DND-41 (cell line): ENCODE measurements around the gene ARFIP1.

Experiments
- ATAC-seq: fragments of 200-7000 bp; cut with Tn5 transposase; 3 replicates; pipeline ENCODE4 v1.9.1; 2021; ENCODE audit warnings: low read depth; ENCODE audit not compliant: insufficient read depth
- DNase-seq: peaks from one replicate; pipeline ENCODE4 v3.0.0-alpha.2; 2020
- H2AFZ ChIP-seq: 2 replicates; pipeline ENCODE4 v1.6.0; 2012; ENCODE audit warnings: low read depth, low read length
- H3K27ac ChIP-seq: 2 replicates; pipeline ENCODE4 v1.5.1; 2012; ENCODE audit warnings: low read length, inconsistent platforms
- H3K27me3 ChIP-seq: fragments of 200-600 bp; sonication (generic); 2 replicates; pipeline ENCODE4 v1.6.0; 2012; ENCODE audit warnings: low read length, mild to moderate bottlenecking, inconsistent platforms; ENCODE audit not compliant: insufficient read depth, poor library complexity
- H3K36me3 ChIP-seq: 2 replicates; pipeline ENCODE4 v1.5.1; 2012; ENCODE audit warnings: low read length, inconsistent platforms; ENCODE audit not compliant: insufficient read depth
- H3K4me1 ChIP-seq: 2 replicates; pipeline ENCODE4 v1.5.1; 2012; ENCODE audit warnings: mild to moderate bottlenecking, low read length; ENCODE audit not compliant: insufficient read depth
- H3K4me2 ChIP-seq: 2 replicates; pipeline ENCODE4 v1.6.0; 2012; ENCODE audit warnings: mild to moderate bottlenecking, moderate library complexity, low read length, inconsistent platforms; ENCODE audit not compliant: insufficient read depth
- H3K4me3 ChIP-seq, 2 experiments: fragments of 200-600 bp in 1 of 2; shearing (Covaris generic) in 1 of 2; 2 replicates each; pipeline ENCODE4 v1.5.1; 2012 to 2016; ENCODE audit warnings: inconsistent platforms in 2 of 2, low read length in 2 of 2, mild to moderate bottlenecking in 2 of 2, low read depth in 1 of 2, moderate library complexity in 1 of 2
- H3K79me2 ChIP-seq: 2 replicates; pipeline ENCODE4 v1.6.0; 2012; ENCODE audit warnings: low read length, inconsistent platforms; ENCODE audit not compliant: insufficient read depth
- H3K9ac ChIP-seq: 2 replicates; pipeline ENCODE4 v1.6.0; 2012; ENCODE audit warnings: low read depth, mild to moderate bottlenecking, inconsistent platforms, low read length, moderate library complexity
- H3K9me3 ChIP-seq: 2 replicates; pipeline ENCODE4 v1.5.1; 2012; ENCODE audit warnings: low read length, moderate library complexity, mild to moderate bottlenecking, inconsistent platforms; ENCODE audit not compliant: insufficient read depth, severe bottlenecking
- H4K20me1 ChIP-seq: 2 replicates; pipeline ENCODE4 v1.6.0; 2012; ENCODE audit warnings: low read length; ENCODE audit not compliant: insufficient read depth
- EZH2 ChIP-seq: IDR thresholded peaks from 3 replicates; pipeline ENCODE4 v1.6.1; 2012; ENCODE audit warnings: borderline replicate concordance, low read depth, mild to moderate bottlenecking, moderate library complexity, low read length, inconsistent platforms; ENCODE audit not compliant: severe bottlenecking
- TF ChIP-seq, protein P1 (sequence below): IDR thresholded peaks from 2 replicates; pipeline ENCODE4 v1.5.1; 2012; ENCODE audit warnings: borderline replicate concordance, low read length, moderate library complexity, mild to moderate bottlenecking; ENCODE audit not compliant: poor library complexity, severe bottlenecking; ENCODE audit errors: extremely low read depth

The ARFIP1 gene

GRCh38 chr4:152954741-152955140 lies 175.0 kb downstream of the ARFIP1 start:
- Histone ChIP-seq H2AFZ (no peak overlapping the region), H3K9me3 (no peaks in the 10 kb centered on the region), H3K4me2 (no peak overlapping the region), H4K20me1 (no peaks in the 10 kb centered on the region), H3K4me3 (no peak overlapping the region), H3K79me2 (no peaks in the 10 kb centered on the region), H3K9ac (no peak overlapping the region), H3K36me3 (no peaks in the 10 kb centered on the region), H3K4me1 (no peaks in the 10 kb centered on the region), H3K27me3 (peaks cover 3% of the 10 kb centered on the region), H3K27ac (no peak overlapping the region)
- TF ChIP-seq, protein P1, sequence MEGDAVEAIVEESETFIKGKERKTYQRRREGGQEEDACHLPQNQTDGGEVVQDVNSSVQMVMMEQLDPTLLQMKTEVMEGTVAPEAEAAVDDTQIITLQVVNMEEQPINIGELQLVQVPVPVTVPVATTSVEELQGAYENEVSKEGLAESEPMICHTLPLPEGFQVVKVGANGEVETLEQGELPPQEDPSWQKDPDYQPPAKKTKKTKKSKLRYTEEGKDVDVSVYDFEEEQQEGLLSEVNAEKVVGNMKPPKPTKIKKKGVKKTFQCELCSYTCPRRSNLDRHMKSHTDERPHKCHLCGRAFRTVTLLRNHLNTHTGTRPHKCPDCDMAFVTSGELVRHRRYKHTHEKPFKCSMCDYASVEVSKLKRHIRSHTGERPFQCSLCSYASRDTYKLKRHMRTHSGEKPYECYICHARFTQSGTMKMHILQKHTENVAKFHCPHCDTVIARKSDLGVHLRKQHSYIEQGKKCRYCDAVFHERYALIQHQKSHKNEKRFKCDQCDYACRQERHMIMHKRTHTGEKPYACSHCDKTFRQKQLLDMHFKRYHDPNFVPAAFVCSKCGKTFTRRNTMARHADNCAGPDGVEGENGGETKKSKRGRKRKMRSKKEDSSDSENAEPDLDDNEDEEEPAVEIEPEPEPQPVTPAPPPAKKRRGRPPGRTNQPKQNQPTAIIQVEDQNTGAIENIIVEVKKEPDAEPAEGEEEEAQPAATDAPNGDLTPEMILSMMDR, result no peak
- TF ChIP-seq EZH2, result no peak
- ATAC-seq (no peak), DNase-seq (no peak)

GRCh38 chr4:152956147-152956546 lies 176.4 kb downstream of the ARFIP1 start:
- TF ChIP-seq, protein P1, result no peak
- no peak for TF ChIP-seq EZH2
- H3K4me1 ChIP-seq, result no peaks in the 10 kb centered on the region
- H3K79me2 ChIP-seq, result no peaks in the 10 kb centered on the region
- DNase-seq, result no peak
- no peak for ATAC-seq
- H4K20me1 ChIP-seq, result no peaks in the 10 kb centered on the region
- no peak overlapping the region for H3K4me3 ChIP-seq
- H3K9me3 ChIP-seq, result no peaks in the 10 kb centered on the region
- H3K27ac ChIP-seq, result no peak overlapping the region
- H2AFZ ChIP-seq, result no peak overlapping the region
- no peak overlapping the region for H3K4me2 ChIP-seq
- H3K9ac ChIP-seq, result no peak overlapping the region
- peaks cover 3% of the 10 kb centered on the region for H3K27me3 ChIP-seq
- H3K36me3 ChIP-seq, result no peaks in the 10 kb centered on the region

DNA sequence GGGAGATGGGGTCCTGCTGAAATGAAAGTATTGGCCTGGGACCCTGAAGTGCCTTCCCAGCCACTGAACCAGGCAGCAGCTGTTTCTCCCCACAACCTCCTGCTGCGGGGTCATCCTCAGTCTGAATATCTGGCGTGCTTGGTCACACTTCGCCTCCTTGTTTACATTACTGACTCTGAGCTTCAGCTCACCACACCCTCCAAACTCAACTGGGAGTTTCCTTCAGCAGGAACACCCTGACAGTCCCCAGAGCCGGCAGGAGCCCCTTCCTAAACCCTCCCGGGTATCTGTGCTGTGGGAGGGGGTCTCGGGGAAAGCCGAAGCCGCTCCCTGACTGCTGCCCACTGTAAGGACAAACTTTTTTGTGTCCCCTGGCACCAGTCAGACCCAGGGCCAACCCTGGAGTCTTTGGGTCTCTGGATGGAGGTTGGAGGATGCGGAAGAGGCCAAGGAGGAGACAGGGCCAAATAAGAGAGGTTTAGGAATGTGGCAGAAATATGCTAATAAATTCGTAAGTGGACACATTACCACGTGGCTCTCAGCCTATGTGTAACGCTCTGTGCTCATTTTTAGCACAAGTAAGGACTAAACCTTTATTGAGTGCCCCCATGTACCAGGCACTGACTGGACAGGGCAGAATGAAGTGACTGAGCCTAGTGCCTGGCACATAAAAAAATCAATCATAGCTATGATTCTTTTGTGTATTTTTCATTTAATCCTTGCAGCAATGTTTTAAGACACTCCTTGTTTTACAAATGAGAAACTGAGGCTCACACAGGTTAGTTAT lies 177.1 kb downstream of the ARFIP1 start:
- Histone ChIP-seq H3K4me1 (no peaks in the 10 kb centered on the region), H3K79me2 (no peaks in the 10 kb centered on the region), H4K20me1 (no peaks in the 10 kb centered on the region), H2AFZ (no peak overlapping the region), H3K27me3 (peaks cover 3% of the 10 kb centered on the region), H3K4me3 (no peak overlapping the region), H3K27ac (no peak overlapping the region), H3K4me2 (no peak overlapping the region), H3K9ac (no peak overlapping the region), H3K36me3 (no peaks in the 10 kb centered on the region), H3K9me3 (no peaks in the 10 kb centered on the region)
- DNase-seq (no peak), ATAC-seq (no peak)
- TF ChIP-seq, protein P1, result no peak
- TF ChIP-seq EZH2, result no peak
